ENCODE measurements around the gene GPR152. TPM values are rescaled to one million over a fixed set of nuclear protein-coding genes. Genes with fewer than 3 reads are reported as not detected.
A peak's percentile ranks its signal among the peaks of the same experiment; 100 is the strongest.

The GPR152 gene
- total RNA-seq, 1 donor, result not detected

- no peak overlapping the region for H3K4me3 ChIP-seq (ENCODE audit: insufficient read depth, low read length)
- H3K27me3 ChIP-seq (ENCODE audit: insufficient read depth, low read length), result peaks cover 3% of the 10 kb centered on the region
- no peak overlapping the region for H2AFZ ChIP-seq (ENCODE audit: low read length)
- H3K4me1 ChIP-seq (ENCODE audit: insufficient read depth, low read length), result no peaks in the 10 kb centered on the region
- no peak overlapping the region for H3K27ac ChIP-seq (ENCODE audit: low read depth, low read length)
- no peaks in the 10 kb centered on the region for H3K9me3 ChIP-seq (ENCODE audit: low read depth, low read length)
- no peak for TF ChIP-seq CTCF (IDR thresholded peaks at IDR 0.05; ENCODE audit: extremely low read depth, low read depth, low read length)
- H4K20me1 ChIP-seq (ENCODE audit: insufficient read depth, low read length), result no peaks in the 10 kb centered on the region
- H3K36me3 ChIP-seq (ENCODE audit: insufficient read depth, low read length), result no peaks in the 10 kb centered on the region
- H3K79me2 ChIP-seq (ENCODE audit: insufficient read depth, low read length), result no peaks in the 10 kb centered on the region
- H3K4me2 ChIP-seq (ENCODE audit: insufficient read depth, low read length), result no peak overlapping the region
- DNase-seq (ENCODE audit: insufficient read length, low spot score, missing footprints), result peak; percentile 89
Observed at GRCh38 chr11:67449116-67449844, 3.2 kb downstream of the GPR152 start.

DNA sequence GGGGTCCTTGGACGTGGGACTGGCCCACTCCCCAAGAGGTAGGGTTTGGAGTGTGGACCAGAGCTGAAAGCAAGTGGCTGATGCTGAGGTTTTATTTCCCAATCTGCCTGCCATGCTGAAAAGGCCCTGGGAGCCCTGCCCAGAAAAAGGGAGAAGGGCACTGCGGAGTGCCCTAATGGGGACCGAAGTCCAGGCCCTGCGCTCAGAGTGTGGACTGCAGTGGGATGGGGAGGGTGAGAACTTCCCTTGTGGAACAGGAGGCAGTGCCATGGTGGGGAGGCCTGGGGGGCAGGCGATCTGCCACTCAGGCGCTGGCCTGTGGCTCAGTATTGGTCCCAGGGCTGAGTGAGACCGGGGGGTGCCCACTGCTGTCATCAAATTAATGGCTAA is 4.3 kb downstream of the GPR152 start:
- Histone ChIP-seq H2AFZ (ENCODE audit: low read length) (no peak overlapping the region), H3K27me3 (ENCODE audit: insufficient read depth, low read length) (peaks cover 3% of the 10 kb centered on the region), H3K9me3 (ENCODE audit: low read depth, low read length) (no peaks in the 10 kb centered on the region), H3K79me2 (ENCODE audit: insufficient read depth, low read length) (no peaks in the 10 kb centered on the region), H3K27ac (ENCODE audit: low read depth, low read length) (no peak overlapping the region), H3K4me1 (ENCODE audit: insufficient read depth, low read length) (no peaks in the 10 kb centered on the region), H3K36me3 (ENCODE audit: insufficient read depth, low read length) (no peaks in the 10 kb centered on the region), H3K4me3 (ENCODE audit: insufficient read depth, low read length) (no peak overlapping the region), H4K20me1 (ENCODE audit: insufficient read depth, low read length) (no peaks in the 10 kb centered on the region), H3K4me2 (ENCODE audit: insufficient read depth, low read length) (no peak overlapping the region)
- peak; percentile 47 for DNase-seq (ENCODE audit: insufficient read length, low spot score, missing footprints)
- no peak for TF ChIP-seq CTCF (IDR thresholded peaks at IDR 0.05; ENCODE audit: extremely low read depth, low read depth, low read length)

DNA sequence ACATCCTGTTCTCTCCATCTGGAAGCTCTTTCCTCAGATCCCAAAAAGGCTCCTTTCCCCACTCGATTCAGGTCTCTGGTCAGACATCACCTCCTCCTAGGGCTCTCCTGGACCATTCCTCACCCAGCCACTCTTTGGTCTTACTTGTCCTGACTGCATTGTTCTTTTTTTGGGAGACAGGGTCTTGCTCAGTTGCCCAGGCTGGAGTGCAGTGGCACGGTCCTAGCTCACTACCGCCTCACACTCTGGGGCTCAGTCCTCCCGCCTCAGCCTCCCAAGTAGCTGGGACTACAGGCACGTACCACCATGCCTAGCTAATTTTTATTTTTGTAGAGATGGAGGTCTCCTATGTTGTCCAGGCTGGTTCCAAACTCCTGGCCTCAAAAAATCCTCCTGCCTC is 7.0 kb downstream of the GPR152 start:
- peaks cover 7% of the 10 kb centered on the region for H3K4me1 ChIP-seq (ENCODE audit: insufficient read depth, low read length)
- TF ChIP-seq CTCF (IDR thresholded peaks at IDR 0.05; ENCODE audit: extremely low read depth, low read depth, low read length), result no peak
- H3K27me3 ChIP-seq (ENCODE audit: insufficient read depth, low read length), result peaks cover 3% of the 10 kb centered on the region
- peaks cover 6% of the 10 kb centered on the region for H3K36me3 ChIP-seq (ENCODE audit: insufficient read depth, low read length)
- no peaks in the 10 kb centered on the region for H3K9me3 ChIP-seq (ENCODE audit: low read depth, low read length)
- no peak overlapping the region for H3K4me2 ChIP-seq (ENCODE audit: insufficient read depth, low read length)
- no peak overlapping the region for H3K4me3 ChIP-seq (ENCODE audit: insufficient read depth, low read length)
- peaks cover 18% of the 10 kb centered on the region for H3K79me2 ChIP-seq (ENCODE audit: insufficient read depth, low read length)
- no peak for DNase-seq (ENCODE audit: insufficient read length, low spot score, missing footprints)
- peaks cover 6% of the 10 kb centered on the region for H4K20me1 ChIP-seq (ENCODE audit: insufficient read depth, low read length)
- no peak overlapping the region for H2AFZ ChIP-seq (ENCODE audit: low read length)
- H3K27ac ChIP-seq (ENCODE audit: low read depth, low read length), result no peak overlapping the region

- Histone ChIP-seq H2AFZ (ENCODE audit: low read length) (no peak overlapping the region), H4K20me1 (ENCODE audit: insufficient read depth, low read length) (peaks cover 10% of the 10 kb centered on the region), H3K36me3 (ENCODE audit: insufficient read depth, low read length) (peaks cover 13% of the 10 kb centered on the region), H3K79me2 (ENCODE audit: insufficient read depth, low read length) (peaks cover 18% of the 10 kb centered on the region), H3K4me1 (ENCODE audit: insufficient read depth, low read length) (peaks cover 7% of the 10 kb centered on the region), H3K27me3 (ENCODE audit: insufficient read depth, low read length) (no peaks in the 10 kb centered on the region), H3K27ac (ENCODE audit: low read depth, low read length) (peak overlapping the region; percentile 65), H3K4me3 (ENCODE audit: insufficient read depth, low read length) (peak overlapping the region; percentile 92), H3K9me3 (ENCODE audit: low read depth, low read length) (no peaks in the 10 kb centered on the region), H3K4me2 (ENCODE audit: insufficient read depth, low read length) (peak overlapping the region; percentile 86)
- no peak for TF ChIP-seq CTCF (IDR thresholded peaks at IDR 0.05; ENCODE audit: extremely low read depth, low read depth, low read length)
- peak; percentile 96 for DNase-seq (ENCODE audit: insufficient read length, low spot score, missing footprints)
Observed at GRCh38 chr11:67442504-67443404, 9.8 kb downstream of the GPR152 start.
